D721Med (cell line): ENCODE measurements around the gene BRF1.
"Not testable (repeated sequence)": the region's sequence is repeated elsewhere in the genome, so short reads cannot be mapped to it uniquely, and the experiment has no call there.

Experiments used
- DNase-seq: peaks from one replicate; pipeline ENCODE4 v3.0.0; 2011; ENCODE audit warnings: low spot score; ENCODE audit not compliant: insufficient read length
- FAIRE-seq: peaks from 2 replicates; lab custom pipeline; 2011; peaks lifted over from hg19 to GRCh38; lab: Jason Lieb, UNC
- CTCF ChIP-seq: IDR thresholded peaks from 2 replicates; pipeline ENCODE4 v1.5.1; 2012; ENCODE audit warnings: mild to moderate bottlenecking, control low read depth; ENCODE audit not compliant: insufficient read depth; ENCODE audit errors: missing control alignments

The BRF1 gene

GRCh38 chr14:105279642-105280361, 21.0 kb downstream of the BRF1 start:
- DNase-seq (no peak), FAIRE-seq (no peak)
- TF ChIP-seq CTCF = no peak

- not testable (repeated sequence) for FAIRE-seq, DNase-seq
Observed at GRCh38 chr14:105277448-105277847, 23.4 kb downstream of the BRF1 start.

- no peak for FAIRE-seq
- no peak for DNase-seq
- TF ChIP-seq CTCF = no peak
Observed at GRCh38 chr14:105275267-105275946, 25.4 kb downstream of the BRF1 start.

- DNase-seq = no peak
- no peak for FAIRE-seq
Observed at GRCh38 chr14:105274637-105275036, 26.2 kb downstream of the BRF1 start.

GRCh38 chr14:105273062-105273461, 27.7 kb downstream of the BRF1 start:
- FAIRE-seq (no peak), DNase-seq (no peak)
- TF ChIP-seq CTCF = no peak

More at GRCh38 chr14:105274637-105275036, 26.2 kb downstream of the BRF1 start:
- no peak for TF ChIP-seq CTCF

- DNase-seq (no peak), FAIRE-seq (no peak)
- TF ChIP-seq CTCF = no peak
Observed at GRCh38 chr14:105272623-105273022, 28.2 kb downstream of the BRF1 start.

GRCh38 chr14:105271224-105271890, 29.4 kb downstream of the BRF1 start:
- no peak for TF ChIP-seq CTCF
- no peak for FAIRE-seq
- DNase-seq = no peak
